GM18499 (cell line): ENCODE measurements around the gene HCN3.
"Not testable (repeated sequence)": the region's sequence is repeated elsewhere in the genome, so short reads cannot be mapped to it uniquely, and the experiment has no call there.

Experiments
- ATAC-seq: cut with Tn5 transposase; IDR thresholded peaks from one replicate; pipeline ENCODE4 v1.9.1; 2021; ENCODE audit warnings: moderate number of reproducible peaks; ENCODE audit not compliant: insufficient read depth, unreplicated experiment

Gene HCN3

GRCh38 chr1:155326631-155327037, 49.4 kb downstream of the HCN3 start:
- no peak for ATAC-seq

- ATAC-seq, result no peak
Measured at GRCh38 chr1:155327981-155328380, 50.7 kb downstream of the HCN3 start.

- ATAC-seq, result not testable (repeated sequence)
Measured at GRCh38 chr1:155328856-155329255, 51.6 kb downstream of the HCN3 start.

GRCh38 chr1:155329980-155330598, 52.8 kb downstream of the HCN3 start:
- ATAC-seq, result no peak

- ATAC-seq, result no peak
Measured at GRCh38 chr1:155334962-155335361, 57.7 kb downstream of the HCN3 start.
